OCI-LY7 (cell line): ENCODE data around the gene SCN1B. TPM values are rescaled to one million over a fixed set of nuclear protein-coding genes. Genes with fewer than 3 reads are reported as not detected.

Source experiments
- BruUV-seq: library from RNA; stranded (reverse); fragments of 400-500 nt; replicated peaks from 2 replicates; lab custom pipeline; 2021; lab: Mats Ljungman, UMichigan
- CTCF ChIA-PET: fragments of 300-600 bp; sonication (Branson Sonifier 250); formaldehyde crosslinking; loops from one replicate; lab custom pipeline; 2022; ENCODE audit warnings: antibody characterized with exemption; ENCODE audit not compliant: unreplicated experiment; lab: Charles Lee
- POLR2A ChIA-PET: fragments of 300-600 bp; sonication (Branson Sonifier 250); formaldehyde crosslinking; loops from one replicate; lab custom pipeline; 2022; ENCODE audit warnings: antibody characterized with exemption; lab: Charles Lee
- DNase-seq: peaks from one replicate; pipeline ENCODE4 v3.0.0-alpha.2; 2015; ENCODE audit warnings: low spot score
- H2AFZ ChIP-seq: fragments of 200-600 bp; sonication (generic), shearing (Covaris generic); 2 replicates; pipeline ENCODE4 v1.6.1; 2014; ENCODE audit warnings: mild to moderate bottlenecking, antibody characterized with exemption, low read length, moderate library complexity
- H3K27ac ChIP-seq: fragments of 200-600 bp; sonication (generic); 2 replicates; pipeline ENCODE4 v1.5.1; 2014; ENCODE audit warnings: mixed run types, low read depth, mild to moderate bottlenecking, moderate library complexity, low read length, inconsistent platforms; ENCODE audit not compliant: poor library complexity, severe bottlenecking
- H3K36me3 ChIP-seq: fragments of 200-600 bp; sonication (generic); 2 replicates; pipeline ENCODE4 v1.6.1; 2014; ENCODE audit warnings: mild to moderate bottlenecking, antibody characterized with exemption, low read length, moderate library complexity, mixed read lengths; ENCODE audit not compliant: insufficient read depth
- H3K4me1 ChIP-seq: fragments of 200-600 bp; sonication (generic); 2 replicates; pipeline ENCODE4 v1.5.1; 2014; ENCODE audit warnings: mild to moderate bottlenecking, low read length; ENCODE audit not compliant: insufficient read depth, poor library complexity, severe bottlenecking
- H3K4me2 ChIP-seq: fragments of 200-600 bp; sonication (generic); 2 replicates; pipeline ENCODE4 v1.6.1; 2014; ENCODE audit warnings: mild to moderate bottlenecking, low read length
- H3K4me3 ChIP-seq: fragments of 200-600 bp; sonication (generic); 2 replicates; pipeline ENCODE4 v1.5.1; 2014; ENCODE audit warnings: mild to moderate bottlenecking, low read depth, low read length; ENCODE audit not compliant: poor library complexity, severe bottlenecking
- H3K79me2 ChIP-seq: fragments of 200-600 bp; sonication (generic); 2 replicates; pipeline ENCODE4 v1.6.1; 2016; ENCODE audit warnings: low read depth, mild to moderate bottlenecking, low read length, moderate library complexity, mixed read lengths; ENCODE audit not compliant: insufficient read depth
- H3K9me2 ChIP-seq: fragments of 200-600 bp; sonication (generic); 2 replicates; pipeline ENCODE4 v1.6.1; 2016; ENCODE audit warnings: mild to moderate bottlenecking, low read length, mixed read lengths; ENCODE audit not compliant: insufficient read depth
- H3K9me3 ChIP-seq: fragments of 200-600 bp; sonication (generic); 2 replicates; pipeline ENCODE4 v1.6.1; 2014; ENCODE audit warnings: mild to moderate bottlenecking, mixed run types, low read length, mixed read lengths
- H4K20me1 ChIP-seq: fragments of 200-600 bp; sonication (generic); 2 replicates; pipeline ENCODE4 v1.6.1; 2014; ENCODE audit warnings: mild to moderate bottlenecking, antibody characterized with exemption, low read length, moderate library complexity, mixed read lengths; ENCODE audit not compliant: insufficient read depth
- CTCF ChIP-seq: fragments of 200-600 bp; sonication (generic); conservative IDR thresholded peaks from 2 replicates; pipeline ENCODE4 v1.5.1; 2014; ENCODE audit warnings: mild to moderate bottlenecking, antibody characterized with exemption, low read length, moderate library complexity, mixed read lengths
- EZH2phosphoT487 ChIP-seq: fragments of 200-600 bp; sonication (generic); IDR thresholded peaks from 2 replicates; pipeline ENCODE4 v1.6.1; 2018; ENCODE audit warnings: low read depth, borderline replicate concordance, mild to moderate bottlenecking, mixed run types, antibody characterized with exemption, low read length, moderate library complexity, mixed read lengths
- intact Hi-C: fragments of 100-400 bp; cut with micrococcal nuclease; formaldehyde crosslinking; loops from one replicate; pipeline ENCODE4 v1.10.0; 2022; ENCODE audit not compliant: unreplicated experiment
- total RNA-seq, 2 experiments: library from RNA; depleted of rRNA in 1 of 2; stranded (reverse); fragments of >200 nt in 1 of 2; shearing (Covaris generic) in 1 of 2; gene quantifications; 2 replicates each; pipeline ENCODE4 v1.2.3, GENCODE V29; 2014 to 2022

The SCN1B gene
- total RNA-seq, 2 experiments from 2014 or later: 0.41 to 3.1 TPM

GRCh38 chr19:35018379-35018778 is 11.9 kb upstream of the SCN1B start:
- Histone ChIP-seq H3K4me2 (no peak overlapping the region), H3K4me3 (no peak overlapping the region), H3K4me1 (no peaks in the 10 kb centered on the region), H2AFZ (no peak overlapping the region), H3K27ac (no peak overlapping the region), H3K9me2 (no peaks in the 10 kb centered on the region), H4K20me1 (no peaks in the 10 kb centered on the region), H3K36me3 (peaks cover 93% of the 10 kb centered on the region), H3K79me2 (no peaks in the 10 kb centered on the region), H3K9me3 (no peaks in the 10 kb centered on the region)
- ChIA-PET POLR2A (no interaction called here), CTCF (no interaction called here)
- DNase-seq: no peak
- intact Hi-C loops: no loop called here
- BruUV-seq: no TSS peak
- TF ChIP-seq EZH2phosphoT487 (no peak), CTCF (no peak)

GRCh38 chr19:35019144-35019543 is 11.1 kb upstream of the SCN1B start:
- H3K4me3 ChIP-seq: no peak overlapping the region
- TF ChIP-seq CTCF: no peak
- TF ChIP-seq EZH2phosphoT487: no peak
- no peaks in the 10 kb centered on the region for H3K9me3 ChIP-seq
- H3K36me3 ChIP-seq: peaks cover 93% of the 10 kb centered on the region
- POLR2A ChIA-PET: no interaction called here
- BruUV-seq: no TSS peak
- no peak overlapping the region for H3K4me2 ChIP-seq
- CTCF ChIA-PET: no interaction called here
- H3K79me2 ChIP-seq: no peaks in the 10 kb centered on the region
- no peak for DNase-seq
- no peak overlapping the region for H3K27ac ChIP-seq
- H4K20me1 ChIP-seq: no peaks in the 10 kb centered on the region
- H3K4me1 ChIP-seq: no peaks in the 10 kb centered on the region
- no peak overlapping the region for H2AFZ ChIP-seq
- intact Hi-C loops: no loop called here
- H3K9me2 ChIP-seq: no peaks in the 10 kb centered on the region

GRCh38 chr19:35021016-35021415 is 9.3 kb upstream of the SCN1B start:
- Histone ChIP-seq H3K36me3 (peaks cover 92% of the 10 kb centered on the region), H3K27ac (no peak overlapping the region), H3K9me2 (no peaks in the 10 kb centered on the region), H3K4me3 (no peak overlapping the region), H3K79me2 (no peaks in the 10 kb centered on the region), H3K4me1 (no peaks in the 10 kb centered on the region), H2AFZ (no peak overlapping the region), H3K4me2 (no peak overlapping the region), H4K20me1 (no peaks in the 10 kb centered on the region), H3K9me3 (no peaks in the 10 kb centered on the region)
- BruUV-seq: no TSS peak
- ChIA-PET CTCF (no interaction called here), POLR2A (interaction anchor here (0.6 kb wide), 1 partner anchor 47 kb away, joined by 6 read pairs; no protein-coding TSS in a partner anchor)
- intact Hi-C loops: no loop called here
- TF ChIP-seq EZH2phosphoT487 (no peak), CTCF (no peak)
- no peak for DNase-seq
